ENCODE data around the gene GPR161.
"Not testable (repeated sequence)": the region's sequence is repeated elsewhere in the genome, so short reads cannot be mapped to it uniquely, and the experiment has no call there.

GPR161 gene, protein sequence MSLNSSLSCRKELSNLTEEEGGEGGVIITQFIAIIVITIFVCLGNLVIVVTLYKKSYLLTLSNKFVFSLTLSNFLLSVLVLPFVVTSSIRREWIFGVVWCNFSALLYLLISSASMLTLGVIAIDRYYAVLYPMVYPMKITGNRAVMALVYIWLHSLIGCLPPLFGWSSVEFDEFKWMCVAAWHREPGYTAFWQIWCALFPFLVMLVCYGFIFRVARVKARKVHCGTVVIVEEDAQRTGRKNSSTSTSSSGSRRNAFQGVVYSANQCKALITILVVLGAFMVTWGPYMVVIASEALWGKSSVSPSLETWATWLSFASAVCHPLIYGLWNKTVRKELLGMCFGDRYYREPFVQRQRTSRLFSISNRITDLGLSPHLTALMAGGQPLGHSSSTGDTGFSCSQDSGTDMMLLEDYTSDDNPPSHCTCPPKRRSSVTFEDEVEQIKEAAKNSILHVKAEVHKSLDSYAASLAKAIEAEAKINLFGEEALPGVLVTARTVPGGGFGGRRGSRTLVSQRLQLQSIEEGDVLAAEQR

DNA sequence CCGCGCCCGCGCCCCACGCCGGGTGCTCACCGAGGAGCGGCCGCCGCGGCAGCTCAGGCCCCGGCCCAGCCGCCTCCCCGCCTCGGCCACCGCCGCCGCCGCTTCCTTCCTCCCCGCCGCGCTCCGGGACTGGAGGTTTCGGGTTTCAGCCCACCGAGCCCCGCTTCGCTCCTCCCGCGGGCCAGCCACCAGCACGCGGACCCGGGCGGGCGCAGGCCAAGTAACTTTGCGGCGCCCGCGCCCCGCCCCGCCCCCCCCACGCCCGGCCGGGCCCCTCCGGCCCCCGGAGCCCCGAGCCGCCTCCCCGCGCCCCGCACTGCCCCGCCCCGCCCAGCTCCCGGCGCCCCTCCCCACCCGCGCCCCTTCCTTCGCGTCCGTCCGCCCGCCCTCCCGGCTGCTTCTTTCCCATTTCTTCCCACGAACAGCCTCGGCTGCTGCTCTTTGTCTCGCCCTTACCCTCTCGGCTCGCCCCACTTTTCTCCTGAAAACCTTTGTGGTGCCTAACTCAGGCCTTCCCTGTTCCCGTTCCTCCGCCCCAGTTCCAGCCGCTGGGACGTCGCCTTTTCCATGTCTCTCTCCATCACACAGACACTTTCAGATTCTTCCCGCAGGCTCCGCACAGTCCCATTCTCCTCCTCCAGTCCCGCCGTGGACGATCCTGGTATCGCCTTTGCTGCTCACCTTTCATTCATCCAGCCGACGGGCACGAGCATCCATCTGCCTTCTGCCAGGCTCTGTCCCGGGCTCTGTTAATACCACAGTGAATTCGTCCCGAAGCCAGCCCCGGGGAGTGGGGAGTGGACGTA is at the start of gene GPR161:
Gene GPR161 (minus strand): TSS at position 222 of the 806 bp plus-strand sequence. CDS start 32,080 bp downstream, outside the sequence.
- DNase-seq (ENCODE audit: low read depth): no peak

DNA sequence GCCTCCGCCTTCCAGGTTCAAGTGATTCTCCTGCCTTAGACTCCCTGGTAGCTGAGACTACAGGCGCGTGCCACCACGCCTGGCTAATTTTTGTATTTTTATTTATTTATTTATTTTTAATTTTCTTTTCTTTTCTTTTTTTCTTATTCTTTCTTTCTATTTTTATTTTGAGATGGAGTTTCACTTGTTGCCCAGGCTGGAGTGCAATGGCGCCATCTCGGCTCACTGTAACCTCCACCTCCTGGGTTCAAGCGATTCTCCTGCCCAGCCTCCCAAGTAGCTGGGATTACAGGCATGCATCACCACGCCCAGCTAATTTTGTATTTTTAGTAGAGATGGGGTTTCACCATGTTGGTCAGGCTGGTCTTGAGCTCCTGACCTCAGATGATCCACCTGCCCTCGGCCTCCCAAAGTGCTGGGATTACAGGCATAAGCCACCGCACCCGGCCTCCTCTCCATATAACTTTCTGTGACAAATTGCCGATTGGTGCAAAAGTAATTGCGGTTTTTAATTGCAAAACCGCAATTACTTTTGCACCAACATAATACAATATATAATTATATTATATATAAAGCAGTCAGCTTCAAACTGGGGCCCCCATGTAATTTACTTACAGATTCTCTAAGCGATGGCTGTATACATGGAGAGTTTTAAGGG is 44.5 kb upstream of the GPR161 start:
- not testable (repeated sequence) for DNase-seq (ENCODE audit: low read depth)

DNA sequence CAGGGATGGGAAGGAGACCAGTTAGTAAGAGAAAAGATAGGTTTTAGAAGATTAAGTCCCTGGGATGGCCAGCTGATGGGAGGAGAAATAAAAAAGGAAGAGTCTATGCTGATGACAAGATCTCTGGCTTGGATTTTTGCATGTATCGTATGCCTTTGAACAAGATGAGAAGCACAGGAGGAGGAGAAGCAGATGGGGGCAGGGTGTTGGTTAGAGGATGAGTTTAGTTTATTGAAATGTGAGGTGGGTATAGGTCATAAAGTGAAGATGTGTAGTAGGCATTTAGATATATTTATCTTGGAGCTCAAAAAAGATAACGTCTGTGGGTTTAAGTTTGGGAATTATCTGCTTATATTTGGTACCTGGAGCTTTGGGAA is 43.4 kb upstream of the GPR161 start:
- no peak for DNase-seq (ENCODE audit: low read depth)

DNA sequence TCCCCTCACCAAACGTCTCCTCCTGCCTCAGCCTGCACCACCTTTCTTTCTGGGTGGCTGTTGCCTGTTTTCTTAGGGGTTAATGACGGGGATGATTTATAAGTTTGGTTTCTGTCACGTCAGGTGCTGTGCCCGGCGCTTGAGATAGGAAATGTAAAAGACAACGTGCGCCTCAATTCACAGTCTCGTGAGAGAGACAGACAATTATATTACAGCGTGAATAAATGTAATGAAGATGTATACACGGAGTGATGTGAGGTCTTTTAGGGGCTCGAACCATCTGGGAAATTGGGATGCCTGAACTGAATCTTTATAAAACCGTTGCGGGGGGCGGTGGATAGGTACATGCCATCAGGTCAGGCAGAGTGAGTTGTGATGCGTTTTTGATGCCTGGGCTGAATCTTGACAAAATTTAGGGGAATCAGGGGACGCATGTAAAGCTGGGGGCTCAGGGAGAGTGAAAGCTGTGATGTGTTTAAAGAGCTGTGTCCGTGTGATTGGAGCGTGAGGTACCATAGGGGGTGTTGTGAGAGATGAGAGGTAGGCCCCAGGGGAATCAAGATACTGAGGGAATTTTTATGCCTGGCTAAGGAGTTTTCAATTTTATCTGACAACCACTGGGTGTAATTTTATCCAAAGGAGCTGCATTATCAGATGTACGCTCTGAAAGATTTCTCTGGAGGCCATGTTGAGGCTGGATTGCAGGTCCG is 42.9 kb upstream of the GPR161 start:
- no peak for DNase-seq (ENCODE audit: low read depth)

DNA sequence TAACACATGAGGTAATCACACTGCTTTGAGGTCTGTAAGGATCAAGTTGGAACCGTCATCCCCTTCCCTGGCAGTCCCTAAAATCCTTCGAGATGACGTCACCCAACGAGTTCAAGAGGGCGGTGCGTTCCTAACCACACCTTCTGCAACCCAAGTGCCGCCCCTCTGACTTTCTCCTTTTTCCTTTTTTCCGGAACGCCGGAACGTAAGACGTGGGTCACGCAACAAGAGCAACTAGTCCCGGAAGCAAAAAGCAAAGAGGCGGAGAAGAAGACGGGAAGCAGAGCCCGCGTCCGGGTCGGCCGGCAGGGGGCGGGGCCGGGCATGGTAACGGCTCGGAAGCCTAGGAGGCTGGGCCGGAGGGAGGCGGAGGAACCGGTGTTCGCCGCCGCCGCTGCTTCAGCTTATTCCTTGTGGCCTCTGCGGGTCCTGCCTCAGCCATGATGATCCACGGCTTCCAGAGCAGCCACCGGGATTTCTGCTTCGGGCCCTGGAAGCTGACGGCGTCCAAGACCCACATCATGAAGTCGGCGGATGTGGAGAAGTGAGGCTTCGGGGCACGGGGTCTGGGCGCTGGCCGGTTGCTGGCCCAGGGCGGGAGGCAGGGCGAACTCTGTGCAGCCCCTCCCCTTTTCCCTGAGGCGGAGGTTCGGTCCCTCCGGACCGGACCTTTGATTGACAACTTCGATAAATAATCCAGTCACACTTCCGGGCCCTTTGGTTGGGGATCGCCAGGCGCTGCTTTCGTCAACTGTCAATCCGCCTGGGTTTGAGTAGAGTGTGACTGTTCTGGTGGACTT is 42.1 kb upstream of the GPR161 start, which contains the start of gene TIPRL:
Gene TIPRL (plus strand): TSS at position 325 of the 800 bp plus-strand sequence. CDS start 116 bp downstream, at position 441.
- DNase-seq (ENCODE audit: low read depth): peak; percentile 86

DNA sequence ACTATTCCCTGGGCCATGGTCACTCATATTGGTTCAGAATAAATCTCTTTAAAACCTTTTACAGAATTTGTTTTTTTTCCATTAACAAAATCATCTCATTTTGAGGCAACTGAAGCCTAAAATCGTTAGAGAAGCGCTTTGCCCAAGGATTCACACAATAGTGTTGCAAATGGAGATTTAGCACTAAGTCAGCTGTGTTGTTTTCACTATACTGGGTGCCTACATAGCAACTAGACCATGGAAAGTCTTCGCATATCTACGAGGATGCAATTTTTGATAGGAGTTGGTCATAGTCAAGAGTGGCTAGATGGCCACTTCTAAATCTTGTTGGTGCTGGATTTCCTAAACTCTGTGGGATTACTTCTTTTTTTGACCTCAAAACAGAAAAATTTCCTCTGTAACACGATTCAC is 41.5 kb upstream of the GPR161 start:
- DNase-seq (ENCODE audit: low read depth): no peak

DNA sequence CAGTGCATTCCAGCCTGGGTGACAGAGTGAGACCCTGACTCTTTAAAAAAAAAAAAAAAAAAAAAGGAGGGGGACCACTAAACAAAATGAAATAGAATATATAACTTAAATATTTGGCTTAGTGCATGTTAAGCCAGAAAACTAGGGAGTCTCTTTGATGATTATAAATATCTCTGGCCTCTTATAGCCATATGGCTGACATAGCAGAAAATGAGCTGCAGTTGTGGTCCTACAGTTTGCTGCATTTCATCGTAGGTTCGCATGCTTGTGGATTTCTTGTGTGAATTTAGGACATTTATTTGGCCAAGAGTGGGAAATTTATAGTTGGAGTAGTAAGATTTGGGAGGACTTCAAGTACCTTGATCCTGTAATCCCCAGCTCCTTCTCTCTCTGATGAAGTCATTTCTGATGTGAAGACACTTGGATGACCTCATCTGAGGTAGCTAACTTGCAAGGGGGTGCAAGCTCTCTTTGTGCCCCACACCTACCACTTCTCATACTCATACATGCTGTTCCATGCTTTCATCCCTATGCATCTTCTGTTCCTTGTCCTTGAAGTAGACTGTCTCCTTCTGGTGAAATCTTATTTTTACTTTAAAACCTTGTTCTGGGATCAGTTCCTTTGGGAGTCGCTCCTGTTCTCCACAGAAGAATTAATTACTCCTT is 35.7 kb upstream of the GPR161 start:
- no peak for DNase-seq (ENCODE audit: low read depth)

DNA sequence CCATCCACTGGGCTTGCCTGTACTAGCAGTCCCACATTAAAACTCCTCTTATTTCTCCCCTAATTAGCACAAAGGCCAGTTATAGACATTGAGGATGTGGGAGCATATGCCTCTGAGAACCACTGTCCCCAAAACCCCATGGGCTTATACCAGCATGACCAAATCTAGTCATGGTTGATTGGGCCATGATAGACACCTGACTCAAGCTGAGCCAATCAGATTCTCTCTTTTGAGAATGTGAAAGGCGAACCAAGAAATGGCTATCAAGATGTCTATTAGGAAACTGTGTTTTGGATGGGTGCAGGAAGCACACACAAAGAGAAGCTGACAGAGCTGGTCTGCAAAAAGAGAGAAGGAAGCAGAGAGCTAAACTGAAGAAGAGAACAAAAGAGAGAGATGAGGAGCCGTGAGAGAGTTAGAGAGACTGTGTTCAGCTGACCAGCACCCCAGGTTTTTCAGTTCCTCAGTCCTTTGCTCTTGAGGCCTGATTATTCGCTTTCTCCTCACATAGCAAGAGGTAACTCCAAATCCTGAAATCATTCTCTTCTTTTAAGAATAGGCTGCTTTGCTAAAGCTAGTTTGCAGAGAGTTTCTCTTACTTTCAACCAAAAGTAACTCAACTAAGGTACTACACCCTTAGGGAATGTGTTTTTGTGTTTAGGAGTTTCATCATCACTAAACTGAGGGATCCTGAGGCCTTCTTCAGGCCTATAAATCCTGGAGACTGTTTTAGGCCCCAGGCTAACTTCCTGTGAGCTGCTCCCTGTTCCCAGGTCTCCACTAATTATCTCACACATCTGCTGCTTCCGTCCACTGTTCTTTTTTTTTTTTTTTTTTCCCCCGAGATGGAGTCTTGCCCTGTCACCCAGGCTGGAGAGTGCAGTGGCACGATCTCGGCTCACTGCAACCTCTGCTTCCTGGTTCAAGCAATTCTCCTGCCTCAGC is 34.1 kb upstream of the GPR161 start:
- DNase-seq (ENCODE audit: low read depth): no peak

DNA sequence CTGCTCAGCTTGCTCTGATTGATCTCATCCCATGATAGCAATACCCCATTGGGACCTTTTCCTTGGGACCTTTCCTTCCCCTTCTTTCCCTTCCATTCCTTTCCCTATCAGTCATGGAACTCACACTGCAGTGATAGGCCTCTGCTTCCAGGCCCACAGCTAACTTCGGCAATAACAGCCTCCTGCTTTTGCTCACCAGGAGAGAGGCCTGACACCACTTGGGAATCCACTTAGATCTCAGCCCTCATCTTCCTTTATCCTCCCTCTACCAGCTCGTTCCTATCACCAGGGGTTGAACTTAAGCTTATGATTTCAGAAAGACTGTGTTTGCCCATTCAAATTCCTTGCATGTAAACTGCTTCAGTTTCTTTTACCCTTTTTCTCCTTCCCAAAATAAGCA is 31.1 kb upstream of the GPR161 start:
- no peak for DNase-seq (ENCODE audit: low read depth)

DNA sequence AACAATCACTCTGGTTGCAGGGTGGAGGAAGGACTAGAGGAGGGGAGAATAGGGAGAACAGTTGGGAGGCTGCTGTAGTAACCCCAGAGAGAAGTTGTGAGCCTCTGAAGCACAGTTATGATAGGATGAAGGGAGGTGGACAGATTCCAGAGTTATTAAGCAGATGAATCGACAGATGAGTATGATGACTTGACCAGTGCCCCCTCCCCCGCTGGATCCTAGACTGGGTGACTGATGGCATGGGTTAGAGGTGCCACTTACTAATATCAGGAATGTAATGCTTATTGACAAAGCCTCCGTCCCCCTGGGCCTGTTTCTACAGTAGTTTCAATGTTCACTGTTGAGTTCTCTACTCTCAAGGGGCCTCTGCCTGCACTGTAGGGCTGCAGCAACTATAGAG is 28.0 kb upstream of the GPR161 start:
- no peak for DNase-seq (ENCODE audit: low read depth)

DNA sequence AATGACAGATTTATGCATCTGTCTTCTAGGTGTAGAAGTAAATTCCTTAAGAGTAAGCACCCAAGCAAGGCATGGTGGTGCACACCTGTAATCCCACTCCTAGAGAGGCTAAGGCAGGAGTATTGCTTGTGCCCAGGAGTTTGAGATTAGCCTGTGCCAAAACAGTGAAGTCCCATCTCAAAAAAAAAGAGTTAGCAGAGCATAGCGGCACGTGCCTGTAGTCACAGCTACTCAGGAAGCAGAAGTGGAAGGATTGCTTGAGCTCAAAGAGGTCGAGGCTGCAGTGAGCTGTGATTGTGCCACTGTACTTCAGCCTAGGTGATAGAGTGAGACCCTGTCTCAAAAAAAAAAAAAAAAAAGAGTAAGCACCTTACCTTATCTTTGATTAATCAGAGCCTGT is 26.9 kb upstream of the GPR161 start:
- DNase-seq (ENCODE audit: low read depth): no peak

DNA sequence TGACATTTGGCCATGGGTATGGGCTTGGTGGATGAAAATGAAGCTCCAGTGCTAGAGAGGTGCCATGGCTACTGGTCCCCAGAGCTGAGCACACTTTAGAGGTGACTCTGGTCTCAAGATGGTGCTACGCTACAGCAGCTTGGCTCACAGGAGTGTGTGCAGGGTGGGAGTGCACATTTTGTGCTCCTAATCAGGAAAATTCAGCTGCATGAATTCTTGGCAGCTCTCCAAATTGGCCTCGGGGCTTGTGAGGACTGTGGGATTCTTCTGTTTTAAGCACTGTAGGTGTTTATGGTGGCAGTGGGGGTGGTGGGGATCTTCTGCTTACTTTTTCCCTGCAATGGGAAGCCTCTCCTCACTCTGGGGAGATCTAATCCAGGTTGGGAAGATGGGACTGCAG is 24.7 kb upstream of the GPR161 start:
- DNase-seq (ENCODE audit: low read depth): no peak

DNA sequence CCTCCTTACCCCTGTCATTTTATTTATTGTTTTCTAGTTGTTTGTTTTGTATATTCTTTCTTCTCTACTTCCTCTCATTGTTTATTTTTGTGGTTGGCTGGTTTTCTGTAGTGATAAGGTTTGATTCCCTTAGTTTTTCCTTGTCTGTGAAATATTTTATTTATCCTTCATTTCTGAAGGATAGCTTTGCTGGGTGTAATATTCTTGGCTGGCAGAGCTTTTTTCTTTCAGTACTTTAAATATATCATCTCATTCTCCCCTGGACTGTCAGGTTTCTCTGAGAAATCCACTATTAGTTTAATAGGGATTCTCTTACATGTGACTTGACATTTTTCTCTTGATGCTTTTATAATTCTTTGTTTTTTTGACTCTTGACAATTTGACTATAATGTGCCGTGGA is 23.2 kb upstream of the GPR161 start:
- no peak for DNase-seq (ENCODE audit: low read depth)

DNA sequence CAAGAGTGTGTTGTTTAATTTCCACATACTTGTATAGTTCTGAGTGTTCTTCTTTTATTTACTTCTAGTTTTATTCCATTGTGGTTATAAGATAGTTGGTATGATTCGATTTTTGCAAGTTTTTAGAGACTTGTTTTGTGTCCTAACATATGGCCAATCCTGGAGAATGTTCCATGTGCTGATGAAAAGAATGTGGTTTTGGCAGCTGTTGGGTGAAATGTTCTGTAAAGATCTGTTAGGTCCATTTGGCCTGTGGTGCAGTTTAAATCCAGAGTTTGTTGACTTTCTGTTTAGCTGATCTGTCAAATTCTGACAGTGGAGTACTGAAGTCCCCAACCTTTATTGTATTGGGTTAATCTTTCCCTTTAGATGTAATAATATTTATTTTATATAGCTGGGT is 22.5 kb upstream of the GPR161 start:
- DNase-seq (ENCODE audit: low read depth): no peak

DNA sequence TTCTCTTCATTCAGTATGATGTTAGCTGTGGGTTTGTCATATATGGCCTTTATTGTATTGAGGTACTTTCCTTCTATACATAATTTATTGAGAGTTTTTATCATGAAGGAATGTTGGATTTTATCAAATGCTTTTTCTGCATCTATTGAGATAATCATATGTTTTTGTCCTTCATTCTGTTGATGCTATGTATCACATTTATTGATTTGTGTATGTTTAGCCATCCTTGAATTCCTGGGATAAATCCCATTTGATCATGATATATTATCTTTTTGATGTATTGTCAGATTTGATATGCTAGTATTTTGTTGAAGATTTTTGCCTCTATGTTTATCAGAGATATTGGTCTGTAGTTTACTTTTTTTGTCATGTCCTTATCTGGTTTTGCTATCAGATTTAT is 20.9 kb upstream of the GPR161 start:
- no peak for DNase-seq (ENCODE audit: low read depth)

DNA sequence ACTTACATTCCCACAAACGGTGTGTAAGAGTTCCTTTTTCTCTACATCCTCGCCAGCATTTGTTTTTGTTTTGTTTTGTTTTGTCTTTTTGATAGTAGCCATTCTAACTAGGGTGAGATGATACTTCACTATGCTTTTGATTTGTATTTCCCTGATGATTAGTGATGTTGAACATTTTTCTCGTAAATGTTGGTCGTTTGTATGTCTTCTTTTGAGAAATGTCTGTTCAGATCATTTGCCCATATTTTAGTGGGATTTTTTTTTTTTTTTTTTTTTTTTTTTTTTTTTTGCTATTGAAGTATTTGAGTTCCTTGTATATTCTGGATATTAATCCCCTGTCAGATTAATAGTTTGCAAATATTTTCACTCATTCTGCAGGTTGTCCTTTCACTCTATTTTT is 19.2 kb upstream of the GPR161 start:
- DNase-seq (ENCODE audit: low read depth): no peak

DNA sequence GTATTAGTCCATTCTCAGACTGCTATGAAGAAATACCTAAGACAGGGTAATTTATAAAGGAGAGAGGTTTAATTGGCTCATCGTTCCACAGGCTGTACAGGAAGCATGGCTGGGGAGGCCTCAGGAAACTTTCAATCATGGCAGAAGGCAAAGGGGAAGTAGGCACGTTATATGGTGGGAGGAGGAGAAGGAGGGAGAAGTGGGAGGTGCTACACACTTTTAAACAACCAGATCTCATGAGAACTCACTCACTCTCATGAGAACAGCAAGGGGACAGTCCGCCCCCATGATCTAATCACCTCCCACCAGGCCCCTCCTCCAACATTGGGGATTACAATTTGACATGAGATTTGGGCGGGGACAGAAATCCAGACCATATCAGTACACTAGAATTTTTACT is 18.0 kb upstream of the GPR161 start:
- DNase-seq (ENCODE audit: low read depth): not testable (repeated sequence)

DNA sequence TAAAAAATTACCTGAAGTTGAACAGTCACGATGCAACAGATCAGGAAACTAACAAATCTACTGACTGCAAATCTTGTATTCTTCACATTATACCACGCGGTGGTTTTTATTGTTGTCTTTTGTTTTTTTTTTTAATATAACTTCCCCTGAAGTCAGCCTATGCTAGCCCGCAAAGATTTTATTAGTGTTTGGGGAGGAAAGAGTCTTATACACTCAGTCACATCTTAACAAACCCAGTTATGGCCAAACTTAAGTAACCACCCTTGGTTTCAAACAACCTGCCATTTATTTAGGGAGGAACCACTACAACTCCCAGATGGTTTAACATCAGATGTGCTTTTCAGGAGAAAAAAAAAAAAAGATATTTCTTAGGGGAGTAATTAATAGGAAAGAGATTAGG is 15.2 kb upstream of the GPR161 start:
- DNase-seq (ENCODE audit: low read depth): no peak

DNA sequence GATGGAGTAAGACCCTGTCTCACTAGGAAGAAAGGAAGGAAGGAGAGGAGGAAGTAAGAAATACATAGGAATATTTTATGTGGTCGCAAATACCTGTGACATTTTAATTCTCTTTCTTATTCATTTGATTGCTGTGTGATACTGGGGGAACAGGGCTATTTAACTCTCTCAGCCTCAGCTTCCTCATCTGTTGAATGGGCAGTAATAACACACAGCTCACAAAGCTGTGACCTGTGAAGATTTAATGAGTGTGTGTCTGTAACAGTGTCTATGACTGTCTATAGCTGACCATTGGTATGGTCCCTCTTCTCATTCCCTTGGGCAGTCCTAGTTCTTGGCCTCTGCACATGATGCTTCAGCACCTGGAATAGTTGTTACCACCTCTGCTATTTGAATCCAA is 13.6 kb upstream of the GPR161 start:
- no peak for DNase-seq (ENCODE audit: low read depth)
